Frontal cortex (tissue), 4 donors: ENCODE results near the gene TLK1. TPM values are rescaled to one million over a fixed set of nuclear protein-coding genes. Genes with fewer than 3 reads are reported as not detected.
"Not testable (repeated sequence)": the region's sequence is repeated elsewhere in the genome, so short reads cannot be mapped to it uniquely, and the experiment has no call there.

Experiments used
- DNase-seq, 2 donors: peaks; one replicate each; pipeline ENCODE4 v3.0.0; 2012; ENCODE audit warnings: low spot score in 2 of 2
- FAIRE-seq: peaks from 2 replicates; lab custom pipeline; 2012; peaks lifted over from hg19 to GRCh38; lab: Jason Lieb, UNC
- total RNA-seq: library from RNA; depleted of rRNA; stranded (reverse); fragments of >200 nt; gene quantifications from one replicate; pipeline ENCODE4 v1.2.3, GENCODE V29; 2014
- donor health status: control.
- donor health status: control.
- donor health status: control.

TLK1 gene
- total RNA-seq, 1 donor from 2014 or later = 13.5 TPM

DNA sequence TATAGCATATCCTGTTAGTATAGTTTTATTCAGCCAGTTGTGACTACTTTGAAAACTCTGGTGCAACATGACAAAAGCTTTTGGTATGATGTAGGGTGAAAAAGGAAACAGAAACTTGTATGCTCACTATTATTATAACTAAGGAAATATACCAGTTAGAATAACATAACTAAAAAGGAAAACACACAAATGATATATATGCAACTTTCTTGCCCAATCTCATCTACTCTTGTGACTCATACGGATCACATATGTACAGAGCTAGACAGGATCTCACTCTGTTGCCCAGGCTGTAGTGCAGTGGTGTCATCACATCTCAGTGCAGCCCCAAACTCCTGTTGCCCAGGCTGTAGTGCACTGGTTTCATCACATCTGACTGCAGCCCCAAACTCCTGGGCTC is 12.4 kb upstream of the TLK1 start:
- FAIRE-seq (no peak), DNase-seq (no peak)

DNA sequence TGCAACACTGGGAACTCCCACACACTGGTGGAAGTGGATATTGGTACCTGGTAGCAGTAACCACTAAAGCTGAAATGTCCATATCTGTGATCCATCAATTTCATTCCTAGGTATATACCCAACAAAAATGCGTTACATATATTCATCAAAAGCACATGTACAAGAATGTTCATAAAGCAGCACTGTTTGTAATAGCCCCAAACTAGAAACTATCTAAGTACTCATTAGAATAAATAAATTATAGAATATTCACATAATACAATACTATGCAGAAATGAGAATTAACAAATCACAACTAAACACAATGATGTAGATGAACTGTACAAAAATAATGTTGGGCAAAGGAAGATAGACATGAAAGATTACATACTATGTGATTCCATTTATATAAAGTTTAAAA is 11.1 kb upstream of the TLK1 start:
- no peak for DNase-seq
- no peak for FAIRE-seq

DNA sequence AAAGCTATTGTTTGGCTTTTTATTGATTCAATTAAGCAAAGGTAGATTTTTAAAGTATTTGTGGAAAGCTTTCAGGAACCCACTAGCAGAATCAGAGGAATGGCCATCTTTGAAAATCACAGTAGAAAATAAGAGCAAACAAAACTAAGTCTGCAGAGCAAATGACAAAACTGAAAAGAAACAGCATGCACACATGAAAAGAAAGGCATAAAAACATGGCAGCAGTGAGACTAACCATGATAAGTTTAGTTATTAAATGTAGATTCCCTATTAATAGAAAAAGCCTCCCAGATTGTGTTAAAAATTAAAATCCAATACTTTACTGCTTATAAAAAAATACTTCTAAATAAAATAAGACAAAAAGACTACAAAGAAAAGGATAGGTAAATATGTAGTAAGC is 9.1 kb upstream of the TLK1 start:
- DNase-seq = no peak

DNA sequence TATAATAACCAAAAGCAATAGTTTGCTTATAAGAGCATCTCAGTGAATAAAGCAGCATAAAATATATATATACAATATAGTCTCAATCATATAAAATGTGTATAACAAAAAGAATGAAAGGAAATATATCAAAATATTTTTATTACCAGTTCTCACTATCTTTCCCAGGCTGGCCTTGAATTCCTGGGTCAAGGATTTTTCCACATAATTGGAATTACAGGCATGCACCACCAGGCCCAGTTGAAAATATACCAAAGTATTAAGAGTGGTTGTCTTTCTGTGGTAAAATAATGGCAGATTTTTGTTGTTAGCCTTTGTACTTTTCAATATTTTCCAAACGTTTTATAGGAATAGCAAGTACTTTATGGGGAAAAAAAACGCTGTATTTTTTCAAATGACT is 8.6 kb upstream of the TLK1 start:
- FAIRE-seq (no peak), DNase-seq (no peak)

More for the DNA sequence above, 9.1 kb upstream of the TLK1 start:
- FAIRE-seq = peak; percentile 45

DNA sequence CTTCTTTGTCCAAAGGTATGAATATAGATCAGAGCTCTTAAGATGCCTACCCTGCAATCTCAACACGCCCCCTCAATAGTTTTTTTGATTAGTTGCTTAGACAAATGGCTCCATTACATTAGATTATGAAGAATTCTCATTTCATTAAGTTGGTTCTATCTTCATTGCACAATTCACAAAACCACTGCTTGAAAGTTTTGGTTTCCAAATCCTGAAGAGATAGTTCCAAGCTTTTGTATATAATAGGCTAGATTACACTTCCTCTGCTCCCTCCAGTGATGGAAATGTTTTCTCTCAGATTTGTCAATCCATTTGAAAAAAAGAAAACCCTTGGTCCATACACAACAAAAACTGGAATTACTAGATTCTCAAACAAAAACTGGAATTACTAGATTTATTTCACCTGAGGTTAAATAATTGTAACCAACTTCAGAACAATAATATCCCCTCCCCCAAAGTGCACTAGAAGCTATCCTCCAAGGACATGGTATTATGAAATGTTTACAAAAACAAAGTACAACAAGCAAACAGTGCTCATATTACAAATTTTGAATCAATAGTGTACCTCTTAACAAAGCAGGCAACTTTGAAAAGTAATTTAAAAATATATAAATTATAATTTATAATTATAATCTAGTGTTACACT is 6.8 kb upstream of the TLK1 start:
- FAIRE-seq (no peak), DNase-seq (no peak)

DNA sequence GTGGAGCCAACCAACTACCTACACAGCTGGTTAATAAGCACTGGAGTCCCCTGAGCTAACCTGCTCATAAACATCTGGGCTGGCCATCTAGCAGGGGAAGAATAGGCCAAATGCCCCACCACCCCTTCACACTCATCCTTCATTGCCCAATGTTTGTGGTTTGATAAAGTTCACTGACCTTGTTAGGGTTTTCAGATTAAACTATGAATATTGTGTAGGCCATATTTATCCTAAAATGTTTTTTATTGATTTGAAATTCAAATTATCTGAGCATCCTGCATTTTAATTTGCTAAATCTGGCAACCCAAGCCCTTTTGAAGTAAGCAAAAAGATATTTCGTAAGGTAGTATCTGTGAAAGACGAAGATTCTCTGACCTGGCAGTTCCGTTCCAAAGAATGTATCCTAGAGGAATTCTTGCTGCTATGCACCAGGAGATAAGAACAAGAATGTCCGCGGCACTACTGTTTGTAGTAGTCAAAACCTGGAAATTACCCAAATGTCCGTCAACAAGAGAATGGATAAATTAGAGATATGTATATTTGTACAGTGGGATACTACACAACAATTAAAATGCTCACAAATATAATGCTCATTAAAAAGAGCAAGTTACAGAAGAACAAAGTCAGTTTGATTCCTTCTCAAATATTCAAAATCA is 5.8 kb upstream of the TLK1 start:
- DNase-seq = no peak
- no peak for FAIRE-seq

DNA sequence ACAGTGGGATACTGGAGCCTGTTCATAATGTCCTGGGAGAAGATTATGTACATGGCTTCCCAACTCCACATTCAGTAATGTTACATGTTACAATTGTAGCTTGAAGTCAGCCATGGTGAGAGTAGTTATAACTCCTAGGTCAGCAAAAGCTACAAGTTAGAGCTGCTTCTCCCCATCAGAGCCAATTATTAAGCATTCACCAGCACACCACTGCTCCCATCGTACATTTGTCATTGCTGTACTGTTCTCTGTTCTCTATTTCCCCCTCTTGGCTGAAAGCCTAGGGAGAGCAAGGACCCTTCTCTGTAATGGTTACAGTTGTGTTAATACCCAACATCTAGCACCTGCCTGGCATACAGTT is 5.3 kb upstream of the TLK1 start:
- DNase-seq (no peak), FAIRE-seq (no peak)

DNA sequence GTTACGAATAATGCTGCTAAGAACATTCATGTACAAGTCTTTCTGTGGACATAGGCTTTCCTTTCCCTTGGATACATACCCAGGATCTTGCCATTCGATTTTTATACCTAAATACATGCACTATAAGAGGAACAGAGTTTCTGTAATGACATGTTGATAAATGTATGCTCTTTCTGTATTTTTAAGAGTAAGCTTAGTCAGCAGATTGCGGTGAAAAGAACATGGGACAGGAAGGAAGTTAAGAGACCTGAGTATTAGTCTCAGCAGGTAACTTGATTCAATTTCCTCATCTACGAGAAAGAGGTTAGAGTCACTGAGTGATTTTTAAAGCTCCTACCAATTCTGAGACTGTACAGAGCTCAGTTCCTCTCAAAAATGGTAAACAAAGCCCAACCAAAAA is 2.6 kb upstream of the TLK1 start:
- no peak for FAIRE-seq
- DNase-seq = no peak

DNA sequence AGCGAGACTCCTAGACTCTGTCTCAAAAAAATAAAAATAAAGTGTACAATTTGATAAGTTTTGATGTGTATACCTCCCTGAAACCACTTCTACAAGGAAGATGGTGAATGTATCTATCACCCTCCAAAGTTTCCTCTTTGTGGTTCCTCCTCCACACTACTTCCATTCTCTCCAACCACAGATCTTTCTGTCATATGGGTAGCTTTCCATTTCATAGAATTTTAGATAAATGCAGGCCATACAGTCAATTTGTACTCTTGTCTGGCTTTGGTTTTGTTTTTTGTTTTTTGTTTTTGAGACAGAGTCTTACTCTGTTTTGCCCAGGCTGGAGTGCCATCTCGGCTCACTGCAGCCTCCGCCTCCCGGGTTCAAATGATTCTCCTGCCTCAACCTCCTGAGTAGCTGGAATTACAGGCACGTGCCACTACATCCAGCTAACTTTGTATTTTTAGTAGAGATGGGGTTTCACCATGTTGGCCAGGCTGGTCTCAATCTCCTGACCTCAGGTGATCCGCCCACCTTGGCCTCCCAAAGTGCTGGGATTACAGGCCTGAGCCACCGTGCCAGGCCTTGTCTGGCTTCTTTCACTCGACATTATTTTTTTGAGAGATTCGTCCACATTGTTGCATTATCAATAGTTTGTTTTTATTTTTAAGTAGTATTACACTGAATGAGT is 2.0 kb upstream of the TLK1 start:
- not testable (repeated sequence) for DNase-seq, FAIRE-seq

DNA sequence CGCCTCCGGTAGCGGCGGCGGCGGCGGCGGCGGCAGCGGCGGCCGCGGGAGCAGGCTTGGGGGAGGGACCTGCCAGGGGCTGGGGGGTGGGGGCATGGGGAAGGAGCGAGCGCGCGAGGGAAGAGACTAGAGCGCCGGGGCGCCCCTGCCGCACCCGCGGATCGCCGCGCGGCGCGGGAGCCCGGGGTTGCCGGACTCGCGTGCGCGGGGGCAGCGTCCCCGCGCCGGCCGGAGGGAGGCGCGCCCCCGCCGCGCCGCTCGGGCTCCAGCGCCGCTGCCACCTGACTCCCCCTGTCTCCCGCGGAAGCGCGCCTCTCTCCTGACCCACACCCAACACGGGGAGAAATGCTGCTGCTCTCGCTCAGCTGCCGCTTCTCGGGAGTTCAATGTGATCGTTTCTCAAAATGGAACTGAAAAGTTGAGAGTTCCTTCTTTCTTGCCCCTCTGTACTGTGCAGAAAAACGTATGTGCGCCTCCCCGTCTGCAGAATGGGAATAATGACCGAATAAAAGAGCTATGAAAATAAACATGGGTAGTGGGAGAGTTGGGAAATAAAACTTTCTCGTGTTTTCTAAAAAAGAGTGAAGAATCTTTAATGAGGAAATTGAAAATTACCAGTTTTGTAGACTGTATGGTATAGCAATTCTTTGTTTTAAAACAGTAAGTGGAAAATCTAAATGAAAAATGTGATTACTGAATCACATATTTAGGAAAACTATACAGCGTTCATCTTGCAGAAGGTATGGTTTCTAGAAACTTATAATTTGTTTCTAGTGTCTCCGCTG is 455 bp upstream of the TLK1 start:
- FAIRE-seq (no peak), DNase-seq (peak; percentile 81 to 84)

DNA sequence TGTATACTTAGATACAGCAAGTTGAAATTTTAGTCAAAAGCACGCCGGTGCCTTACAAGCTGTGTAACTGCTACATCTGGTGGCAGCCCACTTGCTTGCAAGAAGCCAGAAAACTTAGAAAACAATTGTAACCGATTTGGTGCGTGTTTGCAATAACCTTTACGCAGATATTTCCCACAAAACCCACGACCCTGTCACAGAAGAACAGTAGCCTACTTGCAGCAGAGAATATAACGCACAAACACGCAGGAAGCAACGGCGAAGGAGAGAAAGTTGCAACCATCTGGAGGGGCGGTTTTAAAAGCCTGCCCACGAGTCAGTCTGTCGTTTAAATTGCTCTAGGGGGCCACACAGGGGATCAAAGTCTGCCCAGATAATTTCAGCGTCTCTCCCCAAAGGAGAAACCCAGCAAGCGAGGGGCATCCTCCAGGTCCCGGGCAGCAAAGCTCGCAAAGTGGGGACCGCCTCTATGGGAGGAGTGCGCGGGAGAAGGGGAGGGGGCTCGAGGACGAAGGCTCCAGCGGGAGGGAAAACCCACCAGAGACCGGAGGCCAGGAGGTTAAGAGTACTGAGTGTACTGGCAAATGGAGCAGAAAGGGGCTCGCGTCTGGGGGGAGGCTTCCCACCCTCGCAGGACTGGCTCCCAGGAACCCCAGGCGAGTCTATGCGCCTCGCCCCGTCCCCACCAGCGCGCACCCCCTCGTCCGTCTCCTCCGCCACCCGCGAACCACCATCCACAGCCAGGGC is 1.1 kb downstream of the TLK1 start:
- no peak for FAIRE-seq

DNA sequence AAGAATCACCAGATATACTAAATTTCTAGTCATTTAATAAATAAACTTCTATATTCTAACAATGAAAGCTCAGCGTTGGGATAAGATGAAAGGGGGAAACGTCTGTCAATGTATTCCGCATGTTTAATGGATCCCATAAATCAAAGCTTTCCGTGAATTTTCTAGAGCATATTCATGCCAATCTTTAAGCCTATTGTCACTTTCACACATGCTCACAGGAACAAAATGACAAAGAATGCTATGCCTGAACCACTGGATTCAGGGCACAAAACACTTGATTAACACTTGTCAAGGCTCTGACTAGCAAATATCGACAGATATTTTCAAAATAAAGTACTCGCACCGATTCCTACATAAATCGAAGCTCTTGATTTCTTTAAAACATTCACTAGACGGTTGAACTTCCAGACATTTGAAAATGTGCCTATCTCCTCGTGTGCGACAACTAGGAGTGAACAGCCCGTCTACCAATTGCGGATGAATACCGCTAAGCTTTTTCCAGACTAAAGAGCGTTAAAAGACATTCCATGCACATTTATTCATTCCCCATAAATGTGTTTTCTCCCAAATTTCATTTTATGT is 1.8 kb downstream of the TLK1 start:
- DNase-seq (peak in 1 of 2 donors; percentile 7), FAIRE-seq (no peak)

More for the DNA sequence above, 1.1 kb downstream of the TLK1 start:
- DNase-seq = peak; percentile 41 to 54

DNA sequence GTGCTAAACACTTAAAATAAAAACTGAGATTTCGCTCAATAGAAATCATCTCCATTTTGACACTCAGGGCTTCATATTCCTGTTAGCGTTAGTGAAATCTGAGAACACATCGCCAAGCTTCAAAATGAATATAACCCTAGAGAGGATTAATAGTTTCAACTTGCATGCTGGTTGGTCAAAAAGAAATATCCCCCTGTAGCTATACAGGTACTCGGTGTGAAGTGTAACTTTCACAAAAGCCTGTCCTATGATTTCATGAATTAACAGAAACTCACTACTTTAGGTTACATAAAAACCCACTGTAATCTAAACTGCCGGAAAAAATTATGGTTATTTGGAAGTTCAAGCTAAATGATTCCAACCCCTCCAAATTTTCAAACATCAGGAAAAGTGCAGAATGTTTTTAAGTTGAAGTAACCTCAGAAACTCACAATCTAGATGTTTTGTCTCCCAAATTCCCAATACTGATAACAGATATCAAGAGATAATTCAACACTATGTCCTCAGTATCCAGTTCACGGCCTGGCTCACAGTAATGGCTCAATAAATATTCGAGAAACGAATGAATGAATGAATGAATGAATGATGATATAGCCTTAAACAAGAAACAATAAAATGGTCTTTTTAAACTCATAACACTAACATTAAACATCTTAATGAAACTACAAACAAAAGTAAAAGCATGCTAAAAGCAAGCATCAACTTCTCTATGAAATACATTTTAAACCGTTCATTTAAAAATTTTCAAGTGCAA is 2.5 kb downstream of the TLK1 start:
- DNase-seq = no peak
- no peak for FAIRE-seq

DNA sequence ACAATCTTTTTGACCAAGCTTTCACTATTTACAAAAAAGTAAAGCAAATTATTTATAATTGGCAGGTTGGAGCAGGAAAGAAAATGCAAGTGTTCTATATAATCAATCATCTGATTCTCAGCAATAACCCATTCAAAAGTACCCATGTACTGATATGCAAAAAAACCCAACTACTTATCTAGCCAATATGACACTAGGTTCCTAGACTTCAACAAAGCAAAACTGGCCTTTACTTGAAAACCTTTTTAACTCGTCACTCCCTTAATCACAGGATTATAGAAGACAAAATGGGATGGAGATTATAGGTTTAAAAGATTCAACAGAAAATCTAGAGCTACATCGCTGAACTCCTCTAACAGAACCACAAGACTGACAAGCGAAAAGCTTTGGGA is 3.6 kb downstream of the TLK1 start:
- no peak for FAIRE-seq
- DNase-seq = no peak

DNA sequence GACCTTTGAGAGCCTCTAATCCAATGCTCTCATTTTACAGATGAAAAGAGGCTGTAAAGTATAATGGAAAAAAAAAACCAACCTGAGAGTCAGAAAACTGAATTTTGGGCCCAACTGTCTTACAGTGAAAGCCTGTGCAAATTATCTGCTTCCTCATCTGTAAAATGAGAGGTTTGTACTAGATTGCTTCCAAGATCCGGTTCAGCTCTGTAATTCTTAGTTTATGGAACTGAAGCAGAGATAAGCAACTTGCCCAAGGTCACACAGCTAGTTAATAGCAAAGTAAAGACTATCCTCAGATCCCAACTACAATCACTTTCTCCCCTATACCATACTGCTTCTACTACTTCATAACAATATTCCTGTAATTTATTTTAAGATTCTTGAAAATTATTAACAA is 6.3 kb downstream of the TLK1 start:
- no peak for DNase-seq
- no peak for FAIRE-seq

DNA sequence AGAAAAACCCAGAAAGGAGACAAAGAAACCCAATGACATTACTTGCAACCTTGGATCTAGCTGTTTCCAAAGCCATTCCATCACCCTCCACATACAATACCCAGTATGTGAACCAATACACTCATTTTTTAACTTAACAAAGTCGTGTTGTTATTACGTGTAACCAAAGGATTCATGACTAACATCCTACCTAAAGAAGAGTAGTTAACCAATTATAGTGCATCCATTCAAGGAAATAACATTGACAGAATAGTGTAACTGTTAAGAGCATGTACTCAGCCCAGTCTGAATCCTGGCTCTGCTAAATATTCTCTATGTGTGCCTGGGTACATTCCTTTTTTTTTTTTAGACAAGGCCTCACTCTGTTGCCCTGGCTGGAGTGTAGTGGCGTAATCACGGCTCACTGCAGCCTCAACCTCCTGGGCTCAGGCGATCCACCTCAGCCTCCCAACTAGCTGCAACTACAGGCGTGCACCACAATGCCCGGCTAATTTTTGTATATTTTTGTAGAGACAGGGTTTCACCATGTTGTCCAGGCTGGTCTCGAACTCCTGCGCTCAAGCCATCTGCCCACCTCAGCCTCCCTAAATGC is 9.9 kb downstream of the TLK1 start:
- FAIRE-seq = no peak
- no peak for DNase-seq

DNA sequence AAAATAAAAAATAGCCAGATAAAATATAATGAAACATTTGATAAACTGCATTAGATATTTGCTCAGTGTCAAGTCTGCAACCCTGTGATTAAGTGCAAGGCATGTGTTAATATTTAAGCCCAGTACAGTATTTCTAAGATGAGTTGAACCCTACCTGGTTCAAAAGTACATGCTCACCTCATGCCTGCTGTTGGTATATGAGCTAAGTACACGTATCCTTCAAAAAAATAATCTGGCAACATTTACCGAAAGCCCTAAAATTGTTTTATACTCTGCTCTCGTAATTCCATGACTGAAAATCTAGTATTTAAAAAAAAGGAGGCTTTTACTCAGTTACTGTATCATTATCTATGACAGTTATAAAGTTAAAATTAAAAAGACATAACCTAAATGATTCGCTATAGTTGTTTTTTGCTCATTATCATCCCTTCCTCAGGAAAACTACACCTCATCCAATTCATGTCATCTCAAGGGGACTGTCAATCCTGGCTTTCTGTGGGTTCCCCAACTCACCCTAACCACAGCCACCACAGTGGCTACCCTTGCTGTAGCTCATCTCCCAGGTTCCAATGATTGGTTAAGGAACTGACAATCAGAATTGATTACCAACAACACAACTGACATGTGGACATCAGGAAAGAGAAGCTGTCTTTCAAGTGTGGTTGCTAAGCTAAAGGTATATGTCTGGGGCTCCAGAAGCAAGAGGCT is 10.6 kb downstream of the TLK1 start:
- no peak for DNase-seq
- FAIRE-seq = no peak
